ENCODE results near the gene KRT16. TPM values are rescaled to one million over a fixed set of nuclear protein-coding genes. Genes with fewer than 3 reads are reported as not detected.
A peak's percentile ranks its signal among the peaks of the same experiment; 100 is the strongest.

Gene KRT16
- total RNA-seq, 1 donor from 2014 or later = not detected

DNA sequence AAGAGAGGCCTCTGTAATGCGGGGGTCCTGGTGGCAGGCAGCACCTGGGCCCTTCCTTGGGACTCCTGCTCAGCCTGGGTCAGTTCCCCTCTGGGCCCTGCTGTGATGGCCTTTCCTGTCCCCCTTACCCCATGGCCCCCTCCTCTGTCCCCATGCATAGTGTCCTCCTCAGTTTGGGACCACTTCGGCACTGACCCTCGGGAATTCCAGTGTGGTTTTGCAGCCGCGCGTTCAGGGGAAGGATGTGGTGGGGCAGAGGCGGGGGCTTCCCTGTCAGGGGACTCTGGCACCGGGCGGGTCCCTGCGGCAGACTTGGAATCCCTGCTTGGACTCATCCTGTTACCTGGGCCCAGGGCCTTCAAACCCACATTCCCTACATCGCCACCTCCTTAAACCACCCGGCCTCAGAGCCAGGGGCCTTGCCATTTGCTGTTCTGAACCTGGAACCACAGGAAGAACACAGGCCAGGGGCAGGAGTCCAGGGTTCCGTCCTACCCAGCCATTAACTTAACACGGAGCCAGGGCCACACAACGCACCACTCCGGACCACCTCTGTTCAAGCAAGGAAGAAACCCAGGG is 44.7 kb upstream of the KRT16 start:
- H3K4me1 Mint-ChIP-seq (ENCODE audit: low read depth, unreplicated experiment) = peaks cover 3% of the 10 kb centered on the region
- no peaks in the 10 kb centered on the region for H3K36me3 Mint-ChIP-seq (ENCODE audit: unreplicated experiment)
- no peak overlapping the region for H3K4me3 Mint-ChIP-seq (ENCODE audit: unreplicated experiment)
- H3K27me3 Mint-ChIP-seq (ENCODE audit: unreplicated experiment) = peaks cover 2% of the 10 kb centered on the region
- TF ChIP-seq, protein P1, sequence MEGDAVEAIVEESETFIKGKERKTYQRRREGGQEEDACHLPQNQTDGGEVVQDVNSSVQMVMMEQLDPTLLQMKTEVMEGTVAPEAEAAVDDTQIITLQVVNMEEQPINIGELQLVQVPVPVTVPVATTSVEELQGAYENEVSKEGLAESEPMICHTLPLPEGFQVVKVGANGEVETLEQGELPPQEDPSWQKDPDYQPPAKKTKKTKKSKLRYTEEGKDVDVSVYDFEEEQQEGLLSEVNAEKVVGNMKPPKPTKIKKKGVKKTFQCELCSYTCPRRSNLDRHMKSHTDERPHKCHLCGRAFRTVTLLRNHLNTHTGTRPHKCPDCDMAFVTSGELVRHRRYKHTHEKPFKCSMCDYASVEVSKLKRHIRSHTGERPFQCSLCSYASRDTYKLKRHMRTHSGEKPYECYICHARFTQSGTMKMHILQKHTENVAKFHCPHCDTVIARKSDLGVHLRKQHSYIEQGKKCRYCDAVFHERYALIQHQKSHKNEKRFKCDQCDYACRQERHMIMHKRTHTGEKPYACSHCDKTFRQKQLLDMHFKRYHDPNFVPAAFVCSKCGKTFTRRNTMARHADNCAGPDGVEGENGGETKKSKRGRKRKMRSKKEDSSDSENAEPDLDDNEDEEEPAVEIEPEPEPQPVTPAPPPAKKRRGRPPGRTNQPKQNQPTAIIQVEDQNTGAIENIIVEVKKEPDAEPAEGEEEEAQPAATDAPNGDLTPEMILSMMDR (IDR thresholded peaks at IDR 0.05; ENCODE audit: partially characterized antibody, unreplicated experiment) = no peak
- H3K27ac Mint-ChIP-seq (ENCODE audit: unreplicated experiment) = no peak overlapping the region
- H3K9me3 Mint-ChIP-seq (ENCODE audit: unreplicated experiment) = peaks cover 1% of the 10 kb centered on the region
- DNase-seq = no peak

DNA sequence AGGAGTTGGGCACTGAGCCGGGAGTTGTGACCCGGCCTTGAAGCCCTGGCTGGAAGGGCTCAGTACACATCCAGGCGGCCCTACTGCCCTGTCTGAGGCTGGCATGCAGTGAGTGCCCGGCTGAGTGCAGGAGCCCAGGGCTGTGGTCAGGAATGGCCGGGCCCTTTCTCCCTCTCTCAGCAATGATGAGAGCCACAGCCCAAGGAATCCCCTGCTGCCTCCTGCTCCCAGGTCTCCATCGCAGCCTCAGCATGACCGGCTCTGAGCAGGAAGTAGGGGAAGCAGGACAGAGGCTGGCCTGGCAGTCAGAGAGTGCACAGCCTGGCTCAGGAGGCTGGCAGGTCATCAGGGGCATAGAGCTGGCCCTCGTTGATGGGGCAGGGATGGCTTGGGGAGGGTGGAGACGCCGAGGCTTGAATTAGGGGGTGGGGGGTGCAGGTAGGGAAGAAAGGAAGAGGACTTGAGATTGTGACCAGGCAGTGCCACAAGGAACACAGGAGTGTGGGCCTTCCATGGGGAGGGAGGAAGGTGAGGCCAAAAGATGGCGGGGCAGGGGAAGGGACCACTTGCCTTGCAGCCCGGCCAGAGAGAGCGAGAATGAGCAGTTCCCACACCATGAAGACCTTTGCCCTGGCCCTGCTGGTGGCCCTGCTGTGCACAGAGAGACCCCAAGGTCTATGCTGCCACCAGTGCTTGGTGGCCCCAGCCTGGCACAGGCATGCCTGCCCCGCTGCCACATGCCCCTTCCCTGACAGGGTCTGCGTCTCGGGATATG is 43.9 kb upstream of the KRT16 start:
- no peaks in the 10 kb centered on the region for H3K36me3 Mint-ChIP-seq (ENCODE audit: unreplicated experiment)
- H3K27me3 Mint-ChIP-seq (ENCODE audit: unreplicated experiment) = peaks cover 6% of the 10 kb centered on the region
- TF ChIP-seq, protein P1 (IDR thresholded peaks at IDR 0.05; ENCODE audit: partially characterized antibody, unreplicated experiment) = no peak
- peaks cover 1% of the 10 kb centered on the region for H3K9me3 Mint-ChIP-seq (ENCODE audit: unreplicated experiment)
- H3K27ac Mint-ChIP-seq (ENCODE audit: unreplicated experiment) = no peak overlapping the region
- DNase-seq = no peak
- no peak overlapping the region for H3K4me3 Mint-ChIP-seq (ENCODE audit: unreplicated experiment)
- peaks cover 3% of the 10 kb centered on the region for H3K4me1 Mint-ChIP-seq (ENCODE audit: low read depth, unreplicated experiment)

DNA sequence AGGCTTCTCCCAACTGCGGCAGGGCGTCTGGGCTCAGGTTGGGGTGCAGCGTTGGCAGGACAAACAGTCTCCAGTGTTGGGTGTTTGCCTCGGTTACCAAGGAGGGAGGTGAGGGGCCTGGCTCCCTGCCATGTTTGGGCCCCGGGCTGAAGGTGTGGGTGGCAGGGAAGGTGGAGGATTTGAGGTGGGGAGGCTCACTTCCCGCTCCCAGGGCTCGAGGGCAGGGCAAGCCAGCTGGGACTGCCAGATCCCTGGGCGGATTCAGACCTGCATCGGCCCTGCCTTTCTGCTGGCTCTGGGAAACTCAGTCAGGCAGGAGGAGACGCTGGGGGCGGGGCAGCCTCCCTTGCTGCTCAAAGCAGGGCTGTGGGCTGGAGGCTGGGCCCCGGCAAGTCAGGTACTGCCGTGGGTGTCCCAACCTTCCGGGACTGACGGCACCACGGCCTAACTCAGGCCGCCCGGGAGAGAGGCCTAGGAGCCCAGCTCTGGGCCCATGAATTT is 43.1 kb upstream of the KRT16 start:
- TF ChIP-seq, protein P1 (IDR thresholded peaks at IDR 0.05; ENCODE audit: partially characterized antibody, unreplicated experiment) = no peak
- Mint-ChIP-seq H3K27me3 (ENCODE audit: unreplicated experiment) (peaks cover 6% of the 10 kb centered on the region), H3K9me3 (ENCODE audit: unreplicated experiment) (peaks cover 1% of the 10 kb centered on the region), H3K27ac (ENCODE audit: unreplicated experiment) (no peak overlapping the region), H3K4me3 (ENCODE audit: unreplicated experiment) (no peak overlapping the region), H3K36me3 (ENCODE audit: unreplicated experiment) (no peaks in the 10 kb centered on the region), H3K4me1 (ENCODE audit: low read depth, unreplicated experiment) (peaks cover 3% of the 10 kb centered on the region)
- DNase-seq = peak; percentile 68

DNA sequence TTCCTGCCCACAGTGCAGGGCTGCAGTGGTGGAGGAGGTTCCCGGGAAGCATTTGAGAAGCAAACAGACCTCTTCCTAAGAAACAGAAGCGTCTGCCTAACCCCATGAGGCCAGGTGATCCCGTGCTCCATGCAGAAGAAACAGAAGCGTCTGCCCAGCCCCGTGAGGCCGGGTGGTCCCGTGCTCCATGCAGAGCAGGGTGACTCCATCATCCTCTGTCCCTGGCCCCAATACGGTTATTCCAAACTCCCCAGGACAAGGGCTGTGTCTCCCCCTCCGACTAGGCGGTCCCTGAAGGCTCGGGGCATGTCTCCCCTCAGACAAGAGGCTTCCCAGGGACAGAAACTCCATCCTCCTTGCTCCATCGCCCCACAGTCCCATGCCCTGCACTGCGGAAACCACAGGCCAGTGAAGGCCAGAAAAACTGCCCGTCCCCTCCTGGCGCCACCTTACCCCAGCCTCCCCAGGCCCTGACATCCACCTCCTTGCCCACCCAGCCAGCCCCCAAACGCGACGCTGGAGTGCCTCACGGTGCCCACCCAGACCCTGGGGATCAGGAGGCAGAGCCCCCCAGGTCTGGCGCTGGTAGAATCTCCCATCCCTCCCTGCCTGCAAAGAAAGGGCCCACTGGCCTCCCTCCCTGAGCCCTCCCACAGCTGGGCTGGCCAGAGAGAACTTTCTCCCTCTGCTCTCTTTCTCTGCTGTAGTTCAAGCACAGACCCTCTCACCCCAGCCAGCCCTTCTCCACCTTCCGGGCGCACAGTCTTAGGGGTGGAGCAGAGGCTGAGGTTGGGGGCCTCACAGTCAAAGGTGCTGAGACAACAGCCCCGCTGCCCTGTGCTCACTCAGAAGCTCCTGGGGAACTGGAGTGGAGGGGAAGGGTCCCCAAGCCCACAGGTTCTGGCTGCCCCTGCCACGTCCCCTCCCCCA is 42.4 kb upstream of the KRT16 start:
- no peak overlapping the region for H3K27ac Mint-ChIP-seq (ENCODE audit: unreplicated experiment)

More for the DNA sequence above, 42.4 kb upstream of the KRT16 start:
- Mint-ChIP-seq H3K9me3 (ENCODE audit: unreplicated experiment) (peaks cover 1% of the 10 kb centered on the region), H3K4me3 (ENCODE audit: unreplicated experiment) (no peak overlapping the region), H3K36me3 (ENCODE audit: unreplicated experiment) (no peaks in the 10 kb centered on the region), H3K4me1 (ENCODE audit: low read depth, unreplicated experiment) (peaks cover 3% of the 10 kb centered on the region), H3K27me3 (ENCODE audit: unreplicated experiment) (peaks cover 6% of the 10 kb centered on the region)
- no peak for DNase-seq
- TF ChIP-seq, protein P1 (IDR thresholded peaks at IDR 0.05; ENCODE audit: partially characterized antibody, unreplicated experiment) = no peak
